GM23338 (cell line): Measurements from ENCODE around the gene GSTM1. TPM values are rescaled to one million over a fixed set of nuclear protein-coding genes. Genes with fewer than 3 reads are reported as not detected.

ENCODE experiments used
- ATAC-seq: fragments of 200-7000 bp; cut with Tn5 transposase; 3 replicates; pipeline ENCODE4 v1.9.1; 2020
- DNase-seq: peaks from one replicate; pipeline ENCODE4 v3.0.0-alpha.2; 2015; ENCODE audit warnings: low spot score
- H2AFZ ChIP-seq: fragments of 200-600 bp; sonication (generic); 2 replicates; pipeline ENCODE4 v1.8.0; 2016; ENCODE audit warnings: antibody characterized with exemption, mild to moderate bottlenecking, moderate library complexity
- H3F3A ChIP-seq: fragments of 200-600 bp; sonication (generic); replicated peaks from 2 replicates; pipeline ENCODE4 v1.8.0; 2017; ENCODE audit warnings: antibody characterized with exemption, mixed run types, low read depth
- H3K27ac ChIP-seq: fragments of 200-600 bp; sonication (generic); 2 replicates; pipeline ENCODE4 v1.6.1; 2016; ENCODE audit warnings: low read depth
- H3K27me3 ChIP-seq: fragments of 200-600 bp; sonication (generic); 2 replicates; pipeline ENCODE4 v1.8.0; 2016; ENCODE audit warnings: mild to moderate bottlenecking, mixed run types, moderate library complexity; ENCODE audit not compliant: insufficient read depth
- H3K36me3 ChIP-seq: fragments of 200-600 bp; sonication (generic); 2 replicates; pipeline ENCODE4 v1.8.0; 2016; ENCODE audit warnings: mild to moderate bottlenecking; ENCODE audit not compliant: insufficient read depth
- H3K4me1 ChIP-seq: fragments of 200-600 bp; sonication (generic); 2 replicates; pipeline ENCODE4 v1.8.0; 2016; ENCODE audit warnings: mild to moderate bottlenecking, moderate library complexity; ENCODE audit not compliant: insufficient read depth
- H3K4me2 ChIP-seq: fragments of 200-600 bp; sonication (generic); 2 replicates; pipeline ENCODE4 v1.7.1; 2017; ENCODE audit warnings: mixed run types
- H3K4me3 ChIP-seq: fragments of 200-600 bp; sonication (generic); 2 replicates; pipeline ENCODE4 v1.6.1; 2016; ENCODE audit warnings: mixed run types
- H3K79me2 ChIP-seq: fragments of 200-600 bp; sonication (generic); replicated peaks from 2 replicates; pipeline ENCODE4 v1.8.0; 2017; ENCODE audit warnings: mild to moderate bottlenecking; ENCODE audit not compliant: insufficient read depth
- H3K9me2 ChIP-seq: fragments of 200-600 bp; sonication (generic); 2 replicates; pipeline ENCODE4 v1.8.0; 2017; ENCODE audit not compliant: insufficient read depth
- H4K20me1 ChIP-seq: fragments of 200-600 bp; sonication (generic); replicated peaks from 2 replicates; pipeline ENCODE4 v1.8.0; 2017; ENCODE audit warnings: mild to moderate bottlenecking; ENCODE audit not compliant: insufficient read depth
- H3K27ac Mint-ChIP-seq: 2 replicates; pipeline ENCODE4 v1.8.0; 2020; ENCODE audit warnings: inconsistent platforms, mild to moderate bottlenecking, moderate library complexity, mixed read lengths
- H3K27me3 Mint-ChIP-seq: 3 replicates; pipeline ENCODE4 v1.8.0; 2022; ENCODE audit warnings: low read depth, mild to moderate bottlenecking, moderate library complexity, mixed read lengths, inconsistent platforms; ENCODE audit not compliant: insufficient read depth, poor library complexity
- H3K36me3 Mint-ChIP-seq: 3 replicates; pipeline ENCODE4 v1.8.0; 2021; ENCODE audit warnings: low read depth, mild to moderate bottlenecking, inconsistent platforms, moderate library complexity, mixed read lengths
- H3K4me1 Mint-ChIP-seq: 3 replicates; pipeline ENCODE4 v1.8.0; 2020; ENCODE audit warnings: mild to moderate bottlenecking, inconsistent platforms, mixed read lengths
- H3K4me3 Mint-ChIP-seq: 3 replicates; pipeline ENCODE4 v1.8.0; 2021; ENCODE audit warnings: moderate library complexity, mild to moderate bottlenecking, inconsistent platforms, mixed read lengths
- H3K9me3 Mint-ChIP-seq: 3 replicates; pipeline ENCODE4 v1.8.0; 2020; ENCODE audit warnings: moderate library complexity, mild to moderate bottlenecking, inconsistent platforms, mixed read lengths
- CREB1 ChIP-seq: fragments of 250-450 bp; sonication (Bioruptor Pico); IDR thresholded peaks from 2 replicates; pipeline ENCODE4 v1.5.0; 2020; ENCODE audit warnings: low read depth, mild to moderate bottlenecking, moderate library complexity
- CTCF ChIP-seq, 2 experiments: fragments of 200-600 bp in 1 of 2; sonication (generic) in 1 of 2; conservative IDR thresholded peaks; 2 replicates each; pipeline versions ENCODE4 v1.5.1 to v1.6.1; 2016 to 2017; ENCODE audit warnings: antibody characterized with exemption in 2 of 2, low read depth in 2 of 2, mild to moderate bottlenecking in 2 of 2, moderate library complexity in 1 of 2
- ETS1 ChIP-seq: IDR thresholded peaks from 2 replicates; pipeline ENCODE4 v1.6.1; 2016; ENCODE audit warnings: antibody characterized with exemption
- EZH2 ChIP-seq: fragments of 200-600 bp; sonication (generic); IDR thresholded peaks from one replicate; pipeline ENCODE4 v1.8.0; 2017; ENCODE audit warnings: antibody characterized with exemption, mild to moderate bottlenecking, low read depth; ENCODE audit not compliant: unreplicated experiment
- EZH2phosphoT487 ChIP-seq: fragments of 200-600 bp; sonication (generic); IDR thresholded peaks from one replicate; pipeline ENCODE4 v1.8.1; 2018; ENCODE audit warnings: antibody characterized with exemption; ENCODE audit not compliant: unreplicated experiment
- JUNB ChIP-seq: IDR thresholded peaks from one replicate; pipeline ENCODE4 v1.6.1; 2016; ENCODE audit warnings: antibody characterized with exemption; ENCODE audit not compliant: unreplicated experiment
- NANOG ChIP-seq: IDR thresholded peaks from 2 replicates; pipeline ENCODE4 v1.6.1; 2016; ENCODE audit warnings: antibody characterized with exemption, borderline replicate concordance
- POLR2AphosphoS5 ChIP-seq: IDR thresholded peaks from 2 replicates; pipeline ENCODE4 v1.6.1; 2016; ENCODE audit warnings: antibody characterized with exemption, low read depth
- REST ChIP-seq: IDR thresholded peaks from one replicate; pipeline ENCODE4 v1.6.1; 2018; ENCODE audit warnings: antibody characterized with exemption; ENCODE audit not compliant: unreplicated experiment
- STAT1 ChIP-seq: IDR thresholded peaks from one replicate; pipeline ENCODE4 v1.6.1; 2016; ENCODE audit warnings: antibody characterized with exemption; ENCODE audit not compliant: unreplicated experiment
- ZNF114 ChIP-seq: fragments of 250-450 bp; sonication (Bioruptor Pico); IDR thresholded peaks from 2 replicates; pipeline ENCODE4 v1.5.0; 2020; ENCODE audit warnings: mild to moderate bottlenecking, moderate library complexity
- ZNF331 ChIP-seq: fragments of 250-450 bp; sonication (Bioruptor Pico); IDR thresholded peaks from 2 replicates; pipeline ENCODE4 v1.5.0; 2020; ENCODE audit warnings: low read depth, mild to moderate bottlenecking, moderate library complexity
- ZNF462 ChIP-seq: fragments of 250-450 bp; sonication (Bioruptor Pico); IDR thresholded peaks from 2 replicates; pipeline ENCODE4 v1.5.0; 2020; ENCODE audit warnings: mild to moderate bottlenecking, moderate library complexity
- polyA plus RNA-seq: library from polyadenylated mRNA; unstranded; fragments of >200 nt; fragmentation: Nextera tagmentation; extraction: Ambion mirVana; gene quantifications from 2 replicates; pipeline ENCODE4 v1.2.1, GENCODE V29; 2016
- total RNA-seq: library from RNA; depleted of rRNA; stranded (reverse); fragments of >200 nt; shearing (Covaris generic); gene quantifications from 2 replicates; pipeline ENCODE4 v1.2.3, GENCODE V29; 2014

GSTM1 gene
- total and polyA plus RNA-seq, 2 experiments from 2014 or later = not detected

GRCh38 chr1:109739738-109740614 is 52.4 kb downstream of the GSTM1 start:
- Mint-ChIP-seq H3K27ac (no peak overlapping the region), H3K9me3 (no peaks in the 10 kb centered on the region; the same call in 2 of the 3 replicates), H3K4me3 (peak overlapping the region; percentile 66), H3K27me3 (peaks cover 28% of the 10 kb centered on the region), H3K36me3 (no peaks in the 10 kb centered on the region), H3K4me1 (peaks cover 5% of the 10 kb centered on the region)
- Histone ChIP-seq H3K4me2 (peak overlapping the region; percentile 86), H3K4me1 (peaks cover 9% of the 10 kb centered on the region; the same call in 1 of the 2 replicates), H2AFZ (peak overlapping the region; percentile 99), H3K9me2 (0 out of 2 replicates have a peak, but pooled peaks cover 3% of the 10 kb centered on the region), H4K20me1 (peaks cover 4% of the 10 kb centered on the region), H3F3A (0 out of 2 replicates have a peak, but pooled peaks cover 2% of the 10 kb centered on the region), H3K27me3 (peaks cover 56% of the 10 kb centered on the region), H3K79me2 (no peaks in the 10 kb centered on the region), H3K4me3 (peak overlapping the region; percentile 74), H3K27ac (no peak overlapping the region), H3K36me3 (no peaks in the 10 kb centered on the region)
- peak; percentile 91 for ATAC-seq
- TF ChIP-seq ETS1 (no peak), ZNF331 (CRISPR knock-in tag) (no peak), STAT1 (no peak), EZH2 (peak; percentile 30), CTCF (conservative IDR thresholded peaks at IDR 0.05; ENCODE audit: low read depth in 2 of 2) (no peak), ZNF462 (CRISPR knock-in tag) (no peak), POLR2AphosphoS5 (peak; percentile 78), CREB1 (CRISPR knock-in tag) (peak; percentile 56), EZH2phosphoT487 (no peak), NANOG (no peak), ZNF114 (CRISPR knock-in tag) (peak; percentile 100), JUNB (no peak), REST (no peak)
- peak; percentile 84 for DNase-seq
